T-helper 17 cell (primary cell): ENCODE results near the gene TUBA4B. TPM values are rescaled to one million over a fixed set of nuclear protein-coding genes. Genes with fewer than 3 reads are reported as not detected.
A peak's percentile ranks its signal among the peaks of the same experiment; 100 is the strongest.

Experiments used
- ATAC-seq: fragments of 150-1000 bp; cut with Tn5 transposase; 2 replicates; pipeline ENCODE4 v1.10.0; 2021; ENCODE audit warnings: mild to moderate bottlenecking, moderate library complexity
- DNase-seq, 3 donors: peaks; one replicate each; pipeline versions ENCODE4 v3.0.0 to v3.0.0-alpha.2; 2020 to 2021
- H3K9me3 ChIP-seq: one replicate; pipeline ENCODE4 v1.7.0; 2013; ENCODE audit warnings: low read length, mild to moderate bottlenecking; ENCODE audit not compliant: control insufficient read depth, poor library complexity, severe bottlenecking
- H3K27ac Mint-ChIP-seq: one replicate; pipeline ENCODE4 v1.8.0; 2022; ENCODE audit warnings: mild to moderate bottlenecking, moderate library complexity, mixed read lengths
- H3K27me3 Mint-ChIP-seq: one replicate; pipeline ENCODE4 v1.8.0; 2022; ENCODE audit warnings: mixed read lengths
- H3K36me3 Mint-ChIP-seq: one replicate; pipeline ENCODE4 v1.8.0; 2022; ENCODE audit warnings: low read depth, mixed read lengths
- H3K4me1 Mint-ChIP-seq: one replicate; pipeline ENCODE4 v1.8.0; 2022; ENCODE audit warnings: mild to moderate bottlenecking, mixed read lengths
- H3K4me3 Mint-ChIP-seq: one replicate; pipeline ENCODE4 v1.8.0; 2022; ENCODE audit warnings: mild to moderate bottlenecking, moderate library complexity, mixed read lengths
- total RNA-seq, 4 donors: library from RNA in 2 of 4; stranded (reverse) in 2 of 4; gene quantifications; one replicate each; pipeline ENCODE4 v1.2.3 and lab custom pipeline; 2022 to 2026

Gene TUBA4B
- total RNA-seq, 2 donors from 2014 or later, result not detected

- Mint-ChIP-seq H3K36me3 (no peaks in the 10 kb centered on the region), H3K4me3 (no peak overlapping the region), H3K27ac (no peak overlapping the region), H3K4me1 (peaks cover 19% of the 10 kb centered on the region), H3K27me3 (no peaks in the 10 kb centered on the region)
- no peak for ATAC-seq
- H3K9me3 ChIP-seq, result no peaks in the 10 kb centered on the region
- no peak for DNase-seq
Observed at GRCh38 chr2:219213026-219213415, 40.0 kb upstream of the TUBA4B start.

DNA sequence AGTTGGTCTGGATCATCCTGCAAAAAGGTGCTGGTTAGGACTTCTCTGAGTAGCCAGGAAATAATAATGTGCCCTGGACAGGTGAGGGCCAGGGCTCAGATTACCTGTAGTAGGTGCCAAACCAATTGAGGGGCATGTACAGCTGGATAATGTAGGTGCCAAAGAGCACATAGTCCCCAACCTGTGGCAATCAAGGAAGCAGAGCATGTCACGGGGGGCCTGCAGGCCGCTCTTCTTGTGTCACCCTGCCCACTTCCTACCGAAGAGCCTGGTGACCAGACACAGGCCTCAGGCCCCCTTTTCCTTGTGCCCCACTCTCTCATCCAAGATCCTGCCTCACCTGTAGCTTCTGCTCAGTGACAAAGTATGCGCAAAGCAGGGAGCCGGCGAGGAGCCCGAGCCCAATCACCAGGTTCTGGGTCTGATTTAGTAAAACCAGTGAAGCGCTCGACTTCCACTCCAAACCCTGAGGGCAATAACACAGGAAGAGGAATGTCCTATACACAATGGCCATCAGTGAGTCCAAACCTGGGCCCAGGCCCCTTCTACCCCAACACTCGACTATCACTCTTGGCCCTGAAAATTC lies 39.5 kb upstream of the TUBA4B start:
- no peak overlapping the region for H3K27ac Mint-ChIP-seq
- H3K4me3 Mint-ChIP-seq, result no peak overlapping the region
- no peaks in the 10 kb centered on the region for H3K9me3 ChIP-seq
- no peaks in the 10 kb centered on the region for H3K27me3 Mint-ChIP-seq
- peaks cover 15% of the 10 kb centered on the region for H3K4me1 Mint-ChIP-seq
- no peak for DNase-seq
- ATAC-seq, result no peak
- H3K36me3 Mint-ChIP-seq, result no peaks in the 10 kb centered on the region

- Mint-ChIP-seq H3K4me3 (no peak overlapping the region), H3K27ac (no peak overlapping the region), H3K4me1 (peaks cover 14% of the 10 kb centered on the region), H3K27me3 (no peaks in the 10 kb centered on the region), H3K36me3 (no peaks in the 10 kb centered on the region)
- no peak for DNase-seq
- H3K9me3 ChIP-seq, result no peaks in the 10 kb centered on the region
- ATAC-seq, result no peak
Observed at GRCh38 chr2:219214141-219214540, 38.9 kb upstream of the TUBA4B start.

- Mint-ChIP-seq H3K4me1 (peaks cover 11% of the 10 kb centered on the region), H3K36me3 (no peaks in the 10 kb centered on the region), H3K27me3 (no peaks in the 10 kb centered on the region), H3K4me3 (no peak overlapping the region), H3K27ac (no peak overlapping the region)
- no peaks in the 10 kb centered on the region for H3K9me3 ChIP-seq
- DNase-seq, result no peak
- no peak for ATAC-seq
Observed at GRCh38 chr2:219214786-219215185, 38.3 kb upstream of the TUBA4B start.

GRCh38 chr2:219215871-219216534 lies 37.0 kb upstream of the TUBA4B start:
- DNase-seq (no peak), ATAC-seq (no peak)
- no peaks in the 10 kb centered on the region for H3K9me3 ChIP-seq
- H3K27ac Mint-ChIP-seq, result no peak overlapping the region
- no peaks in the 10 kb centered on the region for H3K36me3 Mint-ChIP-seq
- peaks cover 10% of the 10 kb centered on the region for H3K4me1 Mint-ChIP-seq
- no peak overlapping the region for H3K4me3 Mint-ChIP-seq
- H3K27me3 Mint-ChIP-seq, result no peaks in the 10 kb centered on the region

- H3K27ac Mint-ChIP-seq, result no peak overlapping the region
Observed at GRCh38 chr2:219216535-219216915, 36.5 kb upstream of the TUBA4B start.

GRCh38 chr2:219218217-219218731 lies 34.8 kb upstream of the TUBA4B start:
- Mint-ChIP-seq H3K27me3 (no peaks in the 10 kb centered on the region), H3K4me3 (peak overlapping the region; percentile 89), H3K4me1 (peaks cover 10% of the 10 kb centered on the region), H3K27ac (peak overlapping the region; percentile 73), H3K36me3 (peaks cover 4% of the 10 kb centered on the region)
- ATAC-seq, result peak; percentile 50
- peak in 1 of 3 donors; percentile 23 for DNase-seq
- H3K9me3 ChIP-seq, result no peaks in the 10 kb centered on the region

More at GRCh38 chr2:219216535-219216915, 36.5 kb upstream of the TUBA4B start:
- H3K27me3 Mint-ChIP-seq, result no peaks in the 10 kb centered on the region
- H3K9me3 ChIP-seq, result no peaks in the 10 kb centered on the region
- H3K4me3 Mint-ChIP-seq, result no peak overlapping the region
- ATAC-seq (no peak), DNase-seq (no peak)
- peaks cover 2% of the 10 kb centered on the region for H3K36me3 Mint-ChIP-seq
- H3K4me1 Mint-ChIP-seq, result peaks cover 9% of the 10 kb centered on the region

- DNase-seq, result peak; percentile 76 to 82 (median 77)
- no peaks in the 10 kb centered on the region for H3K9me3 ChIP-seq
- Mint-ChIP-seq H3K36me3 (peaks cover 7% of the 10 kb centered on the region), H3K27me3 (no peaks in the 10 kb centered on the region), H3K4me1 (peaks cover 10% of the 10 kb centered on the region), H3K27ac (peak within 1 kb of the TSS; percentile 73), H3K4me3 (peak within 1 kb of the TSS; percentile 89)
- ATAC-seq, result peak; percentile 92
Observed at GRCh38 chr2:219218732-219219701, 34.0 kb upstream of the TUBA4B start, which contains the start of gene ABCB6. Gene ABCB6, minus strand, starts transcription at chr2:219218958. Its CDS starts 285 bp downstream, at chr2:219218673.

DNA sequence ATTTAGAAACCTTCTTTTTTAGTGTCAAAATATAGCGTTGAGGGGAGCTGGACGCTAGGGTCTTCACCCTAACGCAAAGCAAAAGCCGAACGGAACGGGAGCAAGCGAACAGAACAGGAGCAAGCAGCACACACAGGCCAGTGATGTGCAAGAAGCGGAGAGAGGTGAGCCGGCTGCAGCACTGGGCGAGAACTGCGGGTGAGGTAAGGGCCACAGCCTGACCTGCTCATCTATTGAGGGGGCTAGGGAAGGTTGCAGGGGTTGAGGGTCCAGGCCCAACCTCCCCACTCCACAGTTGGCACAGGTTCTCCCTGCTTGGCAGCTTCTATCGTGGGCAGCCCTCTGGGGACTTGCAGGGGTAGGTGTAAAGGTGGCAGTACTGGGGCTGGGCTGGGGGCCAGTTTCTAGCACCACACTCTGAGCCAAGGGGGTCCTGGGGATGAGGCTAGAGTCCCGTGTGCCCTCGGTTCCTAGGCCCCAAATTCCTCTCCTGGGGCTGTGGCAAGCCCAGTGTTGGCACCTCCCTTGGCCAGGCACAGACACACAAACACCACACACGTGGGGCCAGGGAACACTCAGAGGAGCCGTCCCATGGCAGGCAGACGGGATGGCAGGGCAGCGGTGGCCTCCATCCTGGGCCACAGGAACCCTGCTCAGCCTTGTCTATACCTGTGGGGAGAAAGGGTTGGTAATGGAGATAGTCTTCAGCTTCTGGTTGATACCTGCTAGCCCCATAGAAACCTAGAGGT lies 33.1 kb upstream of the TUBA4B start:
- Mint-ChIP-seq H3K36me3 (peaks cover 7% of the 10 kb centered on the region), H3K4me3 (peak overlapping the region; percentile 62), H3K27me3 (no peaks in the 10 kb centered on the region), H3K27ac (no peak overlapping the region), H3K4me1 (peaks cover 12% of the 10 kb centered on the region)
- no peaks in the 10 kb centered on the region for H3K9me3 ChIP-seq
- DNase-seq (no peak), ATAC-seq (no peak)

- H3K27me3 Mint-ChIP-seq, result no peaks in the 10 kb centered on the region
- H3K36me3 Mint-ChIP-seq, result peaks cover 7% of the 10 kb centered on the region
- no peak overlapping the region for H3K4me3 Mint-ChIP-seq
- no peak for ATAC-seq
- no peak overlapping the region for H3K27ac Mint-ChIP-seq
- DNase-seq, result no peak
- no peaks in the 10 kb centered on the region for H3K9me3 ChIP-seq
- peaks cover 16% of the 10 kb centered on the region for H3K4me1 Mint-ChIP-seq
Observed at GRCh38 chr2:219220652-219221402, 32.2 kb upstream of the TUBA4B start.

DNA sequence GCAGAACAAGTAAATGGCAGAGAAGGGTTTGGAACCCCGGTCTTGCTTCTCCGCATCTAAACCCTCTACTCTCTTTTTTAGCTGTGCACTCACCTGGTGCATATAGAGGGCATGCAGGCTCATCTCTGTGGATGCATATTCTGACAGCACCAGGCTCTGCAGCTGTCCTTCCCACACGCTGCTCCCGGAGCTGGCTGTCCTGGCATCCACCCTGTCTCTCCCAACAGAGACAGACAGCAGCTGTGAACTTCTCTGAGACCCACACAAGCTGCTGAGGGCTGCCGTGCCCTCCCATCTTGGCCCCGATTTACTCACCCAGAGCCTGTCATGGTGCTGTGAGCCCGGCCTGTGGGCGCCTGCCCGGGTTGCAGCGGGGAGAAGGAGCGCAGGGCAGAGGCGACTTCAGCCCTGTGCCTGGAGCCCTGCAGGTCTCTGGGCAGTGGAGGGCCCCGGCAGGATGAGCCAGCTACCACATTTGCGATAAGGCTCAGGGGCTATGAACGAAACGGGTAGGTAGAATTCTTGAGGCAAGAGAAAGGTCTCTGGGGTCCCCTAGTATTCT lies 31.0 kb upstream of the TUBA4B start:
- Mint-ChIP-seq H3K4me1 (peaks cover 19% of the 10 kb centered on the region), H3K27me3 (no peaks in the 10 kb centered on the region), H3K36me3 (peaks cover 7% of the 10 kb centered on the region), H3K4me3 (no peak overlapping the region), H3K27ac (no peak overlapping the region)
- no peak for ATAC-seq
- DNase-seq, result no peak
- no peaks in the 10 kb centered on the region for H3K9me3 ChIP-seq
